NT2/D1 (cell line): ENCODE results near the gene MFAP3L.

ENCODE experiments used
- DNase-seq: peaks from one replicate; pipeline ENCODE4 v3.0.0-alpha.2; 2011; ENCODE audit warnings: low read depth, low spot score
- H3K27me3 ChIP-seq: 2 replicates; pipeline ENCODE4 v1.6.0; 2011; ENCODE audit warnings: mild to moderate bottlenecking; ENCODE audit not compliant: insufficient read length, insufficient read depth
- H3K36me3 ChIP-seq: 2 replicates; pipeline ENCODE4 v1.6.1; 2011; ENCODE audit warnings: mild to moderate bottlenecking, low read length, mixed read lengths; ENCODE audit not compliant: insufficient read depth, insufficient read length
- H3K4me1 ChIP-seq: 2 replicates; pipeline ENCODE4 v1.5.1; 2011; ENCODE audit not compliant: insufficient read depth, insufficient read length
- H3K4me3 ChIP-seq: 2 replicates; pipeline ENCODE4 v1.5.1; 2011; ENCODE audit warnings: low read depth; ENCODE audit not compliant: insufficient read length
- H3K9ac ChIP-seq: 2 replicates; pipeline ENCODE4 v1.6.0; 2011; ENCODE audit warnings: low read depth; ENCODE audit not compliant: insufficient read length
- H3K9me3 ChIP-seq: 2 replicates; pipeline ENCODE4 v1.5.1; 2011; ENCODE audit warnings: mild to moderate bottlenecking, low read length; ENCODE audit not compliant: insufficient read depth
- SUZ12 ChIP-seq: IDR thresholded peaks from 2 replicates; pipeline ENCODE4 v1.6.1; 2011; ENCODE audit not compliant: insufficient read length, insufficient read depth; ENCODE audit errors: extremely low read depth
- YY1 ChIP-seq: IDR thresholded peaks from 2 replicates; pipeline ENCODE4 v1.6.1; 2011; ENCODE audit not compliant: insufficient read length, insufficient read depth
- ZNF274 ChIP-seq: IDR thresholded peaks from 2 replicates; pipeline ENCODE4 v1.6.1; 2011; ENCODE audit warnings: mild to moderate bottlenecking, low read depth, low read length

Gene MFAP3L

DNA sequence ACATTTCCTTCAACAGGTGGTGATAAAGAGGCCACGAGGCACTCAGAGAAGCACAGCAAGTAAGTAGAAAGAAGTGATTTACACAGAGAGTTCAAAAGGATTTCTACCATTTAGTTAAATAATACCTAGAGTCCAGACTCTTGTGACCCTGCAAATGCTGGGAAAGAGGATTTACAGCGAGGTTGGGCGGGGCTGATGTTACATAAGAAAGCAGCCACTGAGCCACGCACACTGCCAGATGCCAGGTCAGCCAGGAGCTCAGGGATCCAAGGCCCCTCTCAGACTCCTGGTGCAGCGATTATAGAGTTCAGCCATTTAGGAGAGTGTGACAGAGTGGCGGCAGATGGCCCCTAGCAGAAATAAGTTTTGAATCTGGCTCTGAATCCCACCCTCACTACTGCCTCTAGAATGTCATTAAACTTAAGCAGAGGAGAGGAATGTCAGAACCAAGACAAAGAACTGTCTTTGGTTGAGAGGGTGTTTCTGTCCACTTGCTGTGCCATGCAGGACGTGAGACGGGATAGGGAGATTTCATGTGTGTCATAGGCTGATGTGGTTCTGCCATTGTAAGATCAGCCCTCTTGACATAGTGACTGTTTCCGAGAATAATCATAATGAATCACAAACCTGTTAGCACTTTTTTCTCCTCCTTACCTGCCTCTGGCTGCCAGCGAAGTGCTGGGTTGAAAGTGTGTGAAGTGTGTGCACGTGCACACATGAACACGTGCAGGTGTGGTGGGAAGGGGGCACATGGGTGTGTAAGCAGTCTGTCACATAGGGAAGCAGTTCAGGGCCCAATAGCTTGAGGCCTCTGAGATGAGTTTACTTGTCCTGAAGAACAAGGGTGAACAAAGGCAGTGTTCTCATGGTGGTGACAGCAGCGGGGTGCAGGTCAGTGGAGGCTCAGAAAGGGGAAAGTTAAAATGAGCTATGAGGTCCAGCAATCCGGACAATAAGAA lies 50.1 kb downstream of the MFAP3L start:
- no peaks in the 10 kb centered on the region for H3K36me3 ChIP-seq
- DNase-seq, result no peak
- TF ChIP-seq SUZ12 (no peak), YY1 (no peak), ZNF274 (no peak)
- H3K4me3 ChIP-seq, result no peak overlapping the region
- H3K4me1 ChIP-seq, result peaks cover 2% of the 10 kb centered on the region
- H3K9me3 ChIP-seq, result no peaks in the 10 kb centered on the region
- H3K27me3 ChIP-seq, result no peaks in the 10 kb centered on the region
- H3K9ac ChIP-seq, result no peak overlapping the region

DNA sequence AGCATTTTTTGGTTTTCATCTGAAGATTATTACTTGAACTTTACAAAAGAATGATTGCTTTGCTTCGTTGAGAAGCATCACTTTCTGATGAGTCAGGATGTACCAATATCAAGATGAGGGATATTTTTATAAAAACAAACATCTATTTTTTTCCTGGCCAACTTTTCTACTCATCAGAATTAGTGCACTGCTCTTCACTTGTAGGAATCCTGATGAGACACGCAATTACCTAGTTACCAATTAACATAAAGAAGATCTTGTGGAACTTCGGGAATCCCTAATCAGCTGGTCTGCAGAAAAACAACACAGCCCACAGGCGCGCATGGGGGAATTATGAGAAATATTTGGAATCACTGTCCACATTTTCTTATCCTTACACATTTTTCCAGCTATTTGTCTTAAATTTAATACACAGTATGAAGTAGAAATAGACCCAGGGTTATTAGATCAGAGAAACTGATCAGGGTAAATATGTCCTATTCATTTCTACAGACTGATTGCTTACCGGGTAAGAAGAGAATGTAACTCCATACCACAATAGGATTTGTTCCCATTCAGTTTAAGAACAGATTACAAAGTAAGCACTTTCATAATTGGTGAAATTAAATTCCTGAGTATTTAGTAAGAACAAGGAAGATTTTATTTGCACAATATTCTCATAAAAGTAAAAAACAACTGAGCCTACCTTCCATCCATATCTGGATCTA lies 50.9 kb downstream of the MFAP3L start:
- no peak overlapping the region for H3K4me3 ChIP-seq
- DNase-seq, result no peak
- TF ChIP-seq YY1, result no peak
- TF ChIP-seq ZNF274, result no peak
- TF ChIP-seq SUZ12, result no peak
- H3K4me1 ChIP-seq, result peaks cover 2% of the 10 kb centered on the region
- H3K27me3 ChIP-seq, result no peaks in the 10 kb centered on the region
- H3K9me3 ChIP-seq, result no peaks in the 10 kb centered on the region
- no peaks in the 10 kb centered on the region for H3K36me3 ChIP-seq
- H3K9ac ChIP-seq, result no peak overlapping the region

DNA sequence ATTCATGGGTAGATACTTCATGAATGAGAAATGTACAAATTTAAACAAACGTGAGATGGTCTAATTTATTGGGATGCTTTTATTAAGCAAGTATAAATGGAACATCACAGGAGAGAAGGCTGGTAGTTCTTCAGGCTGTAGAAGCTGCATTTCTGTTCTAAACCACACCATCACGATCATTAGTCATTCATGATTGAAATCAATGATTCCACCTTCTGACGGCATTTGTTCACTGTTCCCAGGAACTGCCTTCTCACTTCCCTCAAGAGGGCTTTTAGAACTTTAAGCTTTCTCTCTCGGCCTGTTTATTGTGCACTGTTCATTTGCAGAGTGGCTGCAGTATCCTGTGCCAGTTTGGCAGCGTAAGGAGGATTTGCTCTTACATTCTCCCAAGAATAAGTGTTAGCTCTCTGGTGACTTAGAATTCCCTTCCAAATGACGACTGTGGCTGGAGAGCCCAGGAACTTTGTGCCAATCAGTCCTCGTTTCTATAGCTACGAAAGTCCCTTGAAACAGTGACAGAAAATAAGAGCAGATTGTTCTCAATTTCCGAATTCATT lies 54.7 kb downstream of the MFAP3L start:
- H3K9me3 ChIP-seq, result no peaks in the 10 kb centered on the region
- no peak for TF ChIP-seq YY1
- TF ChIP-seq ZNF274, result no peak
- TF ChIP-seq SUZ12, result no peak
- no peaks in the 10 kb centered on the region for H3K36me3 ChIP-seq
- H3K27me3 ChIP-seq, result no peaks in the 10 kb centered on the region
- no peak overlapping the region for H3K9ac ChIP-seq
- no peak overlapping the region for H3K4me3 ChIP-seq
- H3K4me1 ChIP-seq, result no peaks in the 10 kb centered on the region
- DNase-seq, result no peak

DNA sequence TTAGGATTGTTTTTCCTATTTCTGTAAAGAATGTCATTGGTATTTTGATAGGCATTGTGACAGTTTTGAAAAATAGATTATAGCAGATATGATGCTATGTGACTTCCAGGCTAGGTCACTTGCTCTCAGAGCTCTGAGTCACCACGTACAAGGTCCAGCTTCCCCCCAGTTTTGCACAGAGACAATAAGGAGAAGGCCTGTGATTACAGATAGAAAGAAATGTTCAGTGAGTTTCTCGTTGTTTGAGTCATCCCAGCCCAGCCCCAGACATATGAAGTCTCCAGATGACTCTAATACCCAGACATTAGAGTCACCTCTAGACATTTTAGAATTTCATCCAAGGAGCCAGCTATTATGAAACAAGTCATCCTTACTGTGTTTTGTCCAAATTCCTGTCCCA lies 57.2 kb downstream of the MFAP3L start:
- no peak overlapping the region for H3K9ac ChIP-seq
- no peaks in the 10 kb centered on the region for H3K9me3 ChIP-seq
- H3K4me1 ChIP-seq, result no peaks in the 10 kb centered on the region
- DNase-seq, result no peak
- TF ChIP-seq SUZ12 (no peak), ZNF274 (no peak), YY1 (no peak)
- no peaks in the 10 kb centered on the region for H3K36me3 ChIP-seq
- no peak overlapping the region for H3K4me3 ChIP-seq
- no peaks in the 10 kb centered on the region for H3K27me3 ChIP-seq

DNA sequence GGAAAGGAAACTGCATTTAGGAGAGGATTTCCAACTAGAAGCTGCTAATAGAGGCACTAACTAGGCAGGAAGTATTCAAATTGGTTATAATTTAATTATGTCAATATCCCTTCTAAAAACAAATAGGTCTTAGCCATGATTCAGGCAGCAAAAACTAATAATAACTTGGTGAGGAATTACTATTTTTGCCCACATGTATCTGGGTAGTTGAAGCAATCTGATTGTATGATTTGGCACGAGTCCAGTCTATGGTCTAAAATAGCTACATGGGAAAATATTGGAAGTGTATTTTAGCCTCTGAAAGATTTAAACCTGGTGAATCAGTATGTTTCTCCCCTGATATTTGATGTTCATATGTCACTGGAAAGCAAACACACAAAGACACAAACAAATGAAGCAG lies 62.2 kb downstream of the MFAP3L start:
- H3K4me1 ChIP-seq, result no peaks in the 10 kb centered on the region
- no peaks in the 10 kb centered on the region for H3K9me3 ChIP-seq
- DNase-seq, result no peak
- no peak overlapping the region for H3K4me3 ChIP-seq
- H3K9ac ChIP-seq, result no peak overlapping the region
- no peak for TF ChIP-seq ZNF274
- no peak for TF ChIP-seq SUZ12
- TF ChIP-seq YY1, result no peak
- no peaks in the 10 kb centered on the region for H3K36me3 ChIP-seq
- no peaks in the 10 kb centered on the region for H3K27me3 ChIP-seq

DNA sequence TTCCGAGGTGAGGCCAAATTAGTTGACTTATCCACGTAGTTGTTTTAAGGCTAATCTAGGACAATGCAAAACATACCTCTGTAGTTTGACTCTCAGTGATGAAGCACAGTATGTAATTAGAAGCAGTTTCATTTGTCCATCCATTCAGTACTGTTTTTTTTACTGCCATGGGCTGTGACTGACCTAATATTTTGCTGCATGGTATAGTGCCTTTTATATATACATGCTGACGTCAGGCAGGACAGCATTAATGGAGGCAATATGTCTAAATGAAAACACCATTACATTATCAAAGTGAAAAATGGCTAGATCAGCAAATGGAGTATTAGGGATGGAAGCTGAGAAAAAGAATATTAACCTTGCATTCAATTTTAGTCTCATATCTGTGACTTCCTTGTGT lies 66.9 kb downstream of the MFAP3L start:
- H3K27me3 ChIP-seq, result no peaks in the 10 kb centered on the region
- no peaks in the 10 kb centered on the region for H3K36me3 ChIP-seq
- H3K4me3 ChIP-seq, result no peak overlapping the region
- TF ChIP-seq YY1 (no peak), ZNF274 (no peak), SUZ12 (no peak)
- no peak for DNase-seq
- H3K9ac ChIP-seq, result no peak overlapping the region
- H3K4me1 ChIP-seq, result no peaks in the 10 kb centered on the region
- H3K9me3 ChIP-seq, result no peaks in the 10 kb centered on the region

DNA sequence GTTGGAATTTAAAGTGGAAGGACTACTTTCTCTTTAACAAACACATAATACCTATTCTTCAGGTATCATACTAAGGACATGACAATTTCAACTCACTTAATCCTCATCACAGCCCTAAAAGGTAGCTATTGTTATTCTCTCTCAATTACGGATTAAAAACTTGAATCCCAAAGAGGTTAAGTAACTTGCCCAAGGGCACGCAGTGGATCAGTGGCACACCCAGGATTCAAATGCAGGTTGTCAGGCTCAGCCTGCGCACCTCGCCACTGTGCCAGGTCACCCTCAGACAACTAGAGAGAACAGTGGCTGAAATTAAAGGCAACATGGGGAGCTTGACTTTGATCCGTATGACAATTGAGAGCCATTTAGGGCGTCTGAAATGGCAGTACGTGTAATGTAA lies 67.6 kb downstream of the MFAP3L start:
- Histone ChIP-seq H3K36me3 (no peaks in the 10 kb centered on the region), H3K27me3 (no peaks in the 10 kb centered on the region), H3K9me3 (no peaks in the 10 kb centered on the region), H3K4me1 (no peaks in the 10 kb centered on the region), H3K4me3 (no peak overlapping the region), H3K9ac (no peak overlapping the region)
- DNase-seq, result no peak
- TF ChIP-seq ZNF274 (no peak), SUZ12 (no peak), YY1 (no peak)
